IMR-90 (cell line): Measurements from ENCODE around the gene KCP. TPM values are rescaled to one million over a fixed set of nuclear protein-coding genes. Genes with fewer than 3 reads are reported as not detected.

Experiments
- ATAC-seq: fragments of 200-7000 bp; cut with Tn5 transposase; 2 replicates; pipeline ENCODE4 v1.9.1; 2020; ENCODE audit warnings: low read depth, mild to moderate bottlenecking, moderate library complexity
- BruUV-seq: library from RNA; stranded (reverse); fragments of 400-500 nt; replicated peaks from 2 replicates; lab custom pipeline; 2021; lab: Mats Ljungman, UMichigan
- CTCF ChIA-PET: fragments of 300-600 bp; formaldehyde crosslinking; extraction: SDS; loops from one replicate; lab custom pipeline; 2021; ENCODE audit warnings: antibody characterized with exemption; lab: Yijun Ruan, JAX
- POLR2A ChIA-PET: fragments of 300-600 bp; sonication (Branson Sonifier 250); formaldehyde crosslinking; loops from one replicate; lab custom pipeline; 2022; ENCODE audit warnings: antibody characterized with exemption; ENCODE audit not compliant: unreplicated experiment; lab: Charles Lee
- DNase-seq: peaks from one replicate; pipeline ENCODE4 v3.0.0; 2013
- H2AFZ ChIP-seq: replicated peaks from 2 replicates; pipeline ENCODE3; 2013; ENCODE audit warnings: low read length, mild to moderate bottlenecking; ENCODE audit not compliant: poor library complexity
- H2AK5ac ChIP-seq: 2 replicates; pipeline ENCODE4 v1.6.1; 2013; ENCODE audit warnings: low read depth, low read length, inconsistent platforms
- H2AK9ac ChIP-seq: replicated peaks from 2 replicates; pipeline ENCODE3; 2013; ENCODE audit warnings: mild to moderate bottlenecking, low read depth, low read length, moderate library complexity; ENCODE audit not compliant: poor library complexity
- H2BK120ac ChIP-seq: 2 replicates; pipeline ENCODE4 v1.6.1; 2013; ENCODE audit warnings: low read depth, low read length, inconsistent platforms
- H2BK15ac ChIP-seq: 3 replicates; pipeline ENCODE4 v1.6.1; 2013; ENCODE audit warnings: low read depth, low read length, inconsistent platforms
- H2BK20ac ChIP-seq: 2 replicates; pipeline ENCODE4 v1.6.1; 2013; ENCODE audit warnings: low read depth, mild to moderate bottlenecking, inconsistent platforms, low read length, moderate library complexity
- H2BK5ac ChIP-seq: 2 replicates; pipeline ENCODE4 v1.6.1; 2013; ENCODE audit warnings: mild to moderate bottlenecking, low read depth, low read length, inconsistent platforms; ENCODE audit not compliant: poor library complexity, severe bottlenecking
- H3K14ac ChIP-seq: replicated peaks from 2 replicates; pipeline ENCODE4 v1.6.1; 2013; ENCODE audit warnings: low read depth, low read length, inconsistent platforms
- H3K18ac ChIP-seq: 2 replicates; pipeline ENCODE4 v1.6.1; 2013; ENCODE audit warnings: low read depth, low read length, control low read depth
- H3K23ac ChIP-seq: 2 replicates; pipeline ENCODE4 v1.6.1; 2013; ENCODE audit warnings: low read depth, low read length, inconsistent platforms
- H3K27ac ChIP-seq: 2 replicates; pipeline ENCODE4 v1.5.1; 2013; ENCODE audit warnings: mild to moderate bottlenecking, control low read depth, low read length; ENCODE audit not compliant: insufficient read depth
- H3K27me3 ChIP-seq: 2 replicates; pipeline ENCODE4 v1.6.1; 2013; ENCODE audit warnings: low read length; ENCODE audit not compliant: control insufficient read depth, insufficient read depth
- H3K36me3 ChIP-seq: 2 replicates; pipeline ENCODE4 v1.6.1; 2013; ENCODE audit warnings: low read length, mixed read lengths; ENCODE audit not compliant: control insufficient read depth, insufficient read depth
- H3K4ac ChIP-seq: 2 replicates; pipeline ENCODE4 v1.6.1; 2013; ENCODE audit warnings: low read depth, low read length, inconsistent platforms
- H3K4me1 ChIP-seq: 2 replicates; pipeline ENCODE4 v1.6.1; 2013; ENCODE audit warnings: low read length, mixed read lengths; ENCODE audit not compliant: control insufficient read depth, insufficient read depth
- H3K4me2 ChIP-seq: 2 replicates; pipeline ENCODE4 v1.6.1; 2013; ENCODE audit warnings: low read depth, mild to moderate bottlenecking, control low read depth, low read length, moderate library complexity
- H3K4me3 ChIP-seq: 2 replicates; pipeline ENCODE4 v1.5.1; 2013; ENCODE audit warnings: low read depth, mild to moderate bottlenecking, control low read depth, low read length, moderate library complexity; ENCODE audit not compliant: insufficient read depth
- H3K56ac ChIP-seq: 2 replicates; pipeline ENCODE4 v1.6.1; 2013; ENCODE audit warnings: low read length, inconsistent platforms; ENCODE audit not compliant: insufficient read depth; ENCODE audit errors: extremely low read depth
- H3K79me1 ChIP-seq, 2 experiments: 2 replicates each; pipeline ENCODE4 v1.6.1; 2013; ENCODE audit warnings: low read length in 2 of 2, inconsistent platforms in 1 of 2, low read depth in 1 of 2
- H3K9ac ChIP-seq: 2 replicates; pipeline ENCODE4 v1.6.1; 2013; ENCODE audit warnings: low read depth, low read length, control low read depth
- H3K9me1 ChIP-seq: 2 replicates; pipeline ENCODE4 v1.6.1; 2013; ENCODE audit warnings: low read length, inconsistent platforms; ENCODE audit not compliant: insufficient read depth
- H3K9me3 ChIP-seq: 2 replicates; pipeline ENCODE4 v1.6.1; 2013; ENCODE audit warnings: low read length; ENCODE audit not compliant: control insufficient read depth, insufficient read depth
- H4K20me1 ChIP-seq: 2 replicates; pipeline ENCODE4 v1.6.1; 2013; ENCODE audit warnings: low read length, inconsistent platforms; ENCODE audit not compliant: insufficient read depth
- H4K5ac ChIP-seq: 2 replicates; pipeline ENCODE4 v1.6.1; 2013; ENCODE audit warnings: mild to moderate bottlenecking, low read depth, low read length, control low read depth
- H4K8ac ChIP-seq, 2 experiments: 2 replicates each; pipeline ENCODE4 v1.6.1; 2013; ENCODE audit warnings: low read depth in 2 of 2, low read length in 2 of 2, control low read depth in 1 of 2, inconsistent platforms in 1 of 2
- H4K91ac ChIP-seq: 2 replicates; pipeline ENCODE4 v1.6.1; 2013; ENCODE audit warnings: low read depth, low read length, inconsistent platforms; ENCODE audit not compliant: insufficient read depth
- BHLHE40 ChIP-seq: fragments of 150-350 bp; IDR thresholded peaks from 2 replicates; pipeline ENCODE4 v1.6.1; 2016; ENCODE audit warnings: mild to moderate bottlenecking, low read depth, low read length
- CHD1 ChIP-seq: IDR thresholded peaks from 2 replicates; pipeline ENCODE4 v1.6.1; 2012; ENCODE audit warnings: low read depth, low read length, improper control_type of control experiment
- FOS ChIP-seq: fragments of 150-350 bp; IDR thresholded peaks from 2 replicates; pipeline ENCODE4 v1.6.1; 2016; ENCODE audit warnings: low read depth, low read length
- MAZ ChIP-seq: IDR thresholded peaks from 2 replicates; pipeline ENCODE4 v1.6.1; 2012; ENCODE audit warnings: low read depth, mild to moderate bottlenecking, low read length, improper control_type of control experiment, moderate library complexity, borderline replicate concordance
- MXI1 ChIP-seq: IDR thresholded peaks from 2 replicates; pipeline ENCODE4 v1.6.1; 2012; ENCODE audit warnings: low read depth, mild to moderate bottlenecking, low read length, moderate library complexity, borderline replicate concordance
- NFE2L2 ChIP-seq: fragments of 150-350 bp; IDR thresholded peaks from 2 replicates; pipeline ENCODE4 v1.6.1; 2016; ENCODE audit warnings: low read depth, mild to moderate bottlenecking, low read length
- POLR2A ChIP-seq: IDR thresholded peaks from 2 replicates; pipeline ENCODE4 v1.6.1; 2012; ENCODE audit warnings: mild to moderate bottlenecking, low read depth, low read length
- RAD21 ChIP-seq: IDR thresholded peaks from 2 replicates; pipeline ENCODE4 v1.6.1; 2012; ENCODE audit warnings: low read length, improper control_type of control experiment
- RCOR1 ChIP-seq: IDR thresholded peaks from 2 replicates; pipeline ENCODE4 v1.6.1; 2012; ENCODE audit warnings: mild to moderate bottlenecking, low read length, improper control_type of control experiment; ENCODE audit not compliant: insufficient replicate concordance
- RFX5 ChIP-seq: IDR thresholded peaks from 2 replicates; pipeline ENCODE4 v1.8.0; 2012; ENCODE audit warnings: low read depth, mild to moderate bottlenecking, low read length, moderate library complexity
- SMC3 ChIP-seq: fragments of 150-350 bp; IDR thresholded peaks from 2 replicates; pipeline ENCODE4 v1.6.1; 2016; ENCODE audit warnings: low read depth, mild to moderate bottlenecking, antibody characterized with exemption, low read length, moderate library complexity
- WGBS, 2 experiments: methylation state at CpG; one replicate each; pipeline versions ENCODE4 v1.1.5 to v1.1.7; 2013; ENCODE audit warnings: missing lambda C conversion rate in 2 of 2; ENCODE audit not compliant: insufficient read length in 1 of 2; ENCODE audit errors: extremely low coverage in 2 of 2; 5-methylcytosine and 5-hydroxymethylcytosine counted together
- dilution Hi-C: fragments of 300-500 bp; cut with HindIII; formaldehyde crosslinking; loops from one replicate; pipeline ENCODE4 v1.14.3; 2018; ENCODE audit warnings: low sequenced_read_pairs; ENCODE audit not compliant: unreplicated experiment
- in situ Hi-C: fragments of 300-500 bp; cut with MboI; formaldehyde crosslinking; loops from 3 replicates; pipeline ENCODE4 v1.14.3; 2019; ENCODE audit warnings: low sequenced_read_pairs, inconsistent platforms, mixed read lengths
- intact Hi-C: fragments of 100-400 bp; cut with micrococcal nuclease; formaldehyde crosslinking; loops from 2 replicates; pipeline ENCODE4 v1.10.0; 2022
- polyA plus RNA-seq, 3 experiments: library from polyadenylated mRNA; depleted of rRNA; stranded (reverse); fragments of >200 nt; gene quantifications; 2 replicates each; pipeline ENCODE4 v1.2.3, GENCODE V29; 2012; ENCODE audit warnings: low replicate concordance in 1 of 3
- total RNA-seq: library from RNA; depleted of rRNA; stranded (reverse); fragments of >200 nt; gene quantifications from 2 replicates; pipeline ENCODE4 v1.2.3, GENCODE V29; 2012
- TF ChIP-seq, protein P1 (sequence below): fragments of 150-350 bp; IDR thresholded peaks from 2 replicates; pipeline ENCODE4 v1.6.1; 2017; ENCODE audit warnings: mild to moderate bottlenecking, antibody characterized with exemption, low read length, low read depth
- TF ChIP-seq, protein P2 (sequence below): conservative IDR thresholded peaks from 2 replicates; pipeline ENCODE4 v1.5.1; 2012; ENCODE audit warnings: mild to moderate bottlenecking, low read depth, low read length, improper control_type of control experiment

Gene KCP
- total and polyA plus RNA-seq, 2 of the 4 experiments (the other 2 are of a cell fraction) = 0.03 TPM; not detected in 1

DNA sequence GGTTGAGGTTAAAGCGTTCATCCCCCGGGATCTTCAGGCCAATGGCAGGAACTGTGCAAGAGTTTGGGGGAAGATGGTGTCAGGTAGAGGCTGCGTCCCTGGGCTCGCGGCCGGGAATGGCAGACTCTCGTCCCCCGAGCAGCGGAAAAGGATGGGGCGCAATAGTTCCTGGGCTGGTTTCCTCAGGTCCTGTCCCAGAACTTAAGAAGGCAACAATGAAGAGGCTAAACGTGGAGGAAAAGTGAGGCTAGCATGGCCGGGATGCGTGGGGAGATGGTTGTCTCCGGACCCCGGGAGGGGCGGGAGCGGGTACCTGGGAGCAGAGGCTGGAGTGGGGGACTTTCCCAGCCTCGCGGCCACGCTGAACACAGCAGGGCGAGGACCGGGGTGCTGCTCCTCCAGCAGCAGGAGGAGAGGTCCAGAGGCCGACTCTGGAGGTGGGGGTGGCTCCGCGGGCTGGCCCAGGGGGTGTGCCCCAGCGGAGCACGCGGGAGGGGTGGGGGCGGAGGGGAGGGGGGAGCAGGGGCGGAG lies 28.1 kb upstream of the KCP start (continued):
- TF ChIP-seq, protein P1, sequence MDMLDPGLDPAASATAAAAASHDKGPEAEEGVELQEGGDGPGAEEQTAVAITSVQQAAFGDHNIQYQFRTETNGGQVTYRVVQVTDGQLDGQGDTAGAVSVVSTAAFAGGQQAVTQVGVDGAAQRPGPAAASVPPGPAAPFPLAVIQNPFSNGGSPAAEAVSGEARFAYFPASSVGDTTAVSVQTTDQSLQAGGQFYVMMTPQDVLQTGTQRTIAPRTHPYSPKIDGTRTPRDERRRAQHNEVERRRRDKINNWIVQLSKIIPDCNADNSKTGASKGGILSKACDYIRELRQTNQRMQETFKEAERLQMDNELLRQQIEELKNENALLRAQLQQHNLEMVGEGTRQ = no peak
- no peak for TF ChIP-seq CHD1

DNA sequence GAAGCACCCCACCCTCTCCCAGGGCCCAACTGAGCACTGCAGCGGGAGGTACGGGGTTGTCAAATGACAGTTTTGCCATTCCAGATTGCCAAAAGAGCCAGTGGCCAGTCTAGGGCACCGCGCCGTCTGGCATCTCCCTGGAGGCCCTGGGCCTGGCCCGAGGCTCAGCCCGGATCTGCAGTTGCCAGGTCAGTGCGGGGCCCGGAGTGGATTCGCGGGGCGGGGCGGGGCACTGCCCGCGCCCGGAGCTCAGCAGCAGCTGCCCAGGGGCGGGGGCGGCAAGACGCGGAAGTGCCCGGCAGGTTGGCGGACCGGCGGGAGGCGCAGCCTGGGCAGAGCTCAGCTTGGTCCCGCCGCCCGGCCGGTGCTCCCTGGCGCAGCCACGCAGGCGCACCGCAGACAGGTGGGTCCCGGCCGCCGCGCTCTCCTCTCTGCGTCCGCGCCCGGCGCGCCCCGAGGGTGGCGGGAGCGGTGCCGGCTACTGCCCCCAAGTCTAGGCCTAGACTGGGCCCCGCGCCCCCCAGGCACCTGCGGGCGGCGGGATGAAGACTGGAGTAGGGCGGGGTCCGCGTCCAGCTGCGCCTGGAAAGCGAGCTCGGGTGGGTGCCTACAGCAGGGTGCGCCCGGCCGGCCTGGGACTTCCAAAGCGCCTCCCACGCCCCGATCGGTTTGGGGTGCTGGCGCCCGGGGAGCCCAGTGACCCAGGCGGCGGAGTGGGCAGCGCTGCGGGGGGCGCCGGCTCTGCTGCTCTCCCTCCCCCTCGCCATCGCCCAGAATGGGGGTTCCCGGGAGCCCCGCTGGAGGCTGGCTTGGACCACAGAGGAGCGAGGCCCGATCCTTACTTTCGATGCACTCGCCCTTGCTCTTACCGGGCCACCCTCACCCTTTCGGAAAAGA lies 27.4 kb upstream of the KCP start, which contains the start of gene IRF5:
Gene IRF5, plus strand, starts transcription at position 281 of the 897 bp plus-strand sequence. CDS start 4,155 bp downstream, outside the sequence.
- no peak within 1 kb of the TSS for H4K5ac ChIP-seq
- dilution Hi-C loops = no loop called here
- H3K9me3 ChIP-seq = no peaks in the 10 kb centered on the region
- no peak within 1 kb of the TSS for H3K9ac ChIP-seq
- peak within 1 kb of the TSS; percentile 21 for H3K4me3 ChIP-seq
- peaks cover 82% of the 10 kb centered on the region for H3K27me3 ChIP-seq
- no peak within 1 kb of the TSS for H2AK5ac ChIP-seq
- peak within 1 kb of the TSS; percentile 75 for H3K4me2 ChIP-seq
- no peaks in the 10 kb centered on the region; the same call in 1 of the 2 replicates for H4K20me1 ChIP-seq
- H2BK120ac ChIP-seq = no peak within 1 kb of the TSS
- no peak within 1 kb of the TSS for H4K8ac ChIP-seq
- peak; percentile 43 for ATAC-seq
- H2AFZ ChIP-seq = peak within 1 kb of the TSS; percentile 70
- H3K36me3 ChIP-seq = no peaks in the 10 kb centered on the region
- H3K56ac ChIP-seq = no peak within 1 kb of the TSS
- WGBS, 2 experiments = 2% methylated on average over 11 of the region's 83 CpGs; no CpG with 5 or more reads in 1 of the 2 experiments
- TF ChIP-seq RCOR1 (no peak), MXI1 (no peak), RAD21 (no peak), FOS (no peak), SMC3 (no peak), NFE2L2 (no peak), MAZ (no peak), BHLHE40 (no peak), POLR2A (no peak), CHD1 (no peak), RFX5 (no peak)
- TF ChIP-seq, protein P2, sequence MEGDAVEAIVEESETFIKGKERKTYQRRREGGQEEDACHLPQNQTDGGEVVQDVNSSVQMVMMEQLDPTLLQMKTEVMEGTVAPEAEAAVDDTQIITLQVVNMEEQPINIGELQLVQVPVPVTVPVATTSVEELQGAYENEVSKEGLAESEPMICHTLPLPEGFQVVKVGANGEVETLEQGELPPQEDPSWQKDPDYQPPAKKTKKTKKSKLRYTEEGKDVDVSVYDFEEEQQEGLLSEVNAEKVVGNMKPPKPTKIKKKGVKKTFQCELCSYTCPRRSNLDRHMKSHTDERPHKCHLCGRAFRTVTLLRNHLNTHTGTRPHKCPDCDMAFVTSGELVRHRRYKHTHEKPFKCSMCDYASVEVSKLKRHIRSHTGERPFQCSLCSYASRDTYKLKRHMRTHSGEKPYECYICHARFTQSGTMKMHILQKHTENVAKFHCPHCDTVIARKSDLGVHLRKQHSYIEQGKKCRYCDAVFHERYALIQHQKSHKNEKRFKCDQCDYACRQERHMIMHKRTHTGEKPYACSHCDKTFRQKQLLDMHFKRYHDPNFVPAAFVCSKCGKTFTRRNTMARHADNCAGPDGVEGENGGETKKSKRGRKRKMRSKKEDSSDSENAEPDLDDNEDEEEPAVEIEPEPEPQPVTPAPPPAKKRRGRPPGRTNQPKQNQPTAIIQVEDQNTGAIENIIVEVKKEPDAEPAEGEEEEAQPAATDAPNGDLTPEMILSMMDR = no peak
- H2BK20ac ChIP-seq = no peak within 1 kb of the TSS
- BruUV-seq = no TSS peak
- no peak within 1 kb of the TSS for H3K14ac ChIP-seq
- no peak within 1 kb of the TSS for H3K27ac ChIP-seq
- H2BK15ac ChIP-seq = no peak within 1 kb of the TSS
- H3K4ac ChIP-seq = no peak within 1 kb of the TSS
- no peak for DNase-seq
- H2AK9ac ChIP-seq = peak within 1 kb of the TSS; percentile 28
- ChIA-PET POLR2A (no interaction called here), CTCF (no interaction called here)
- H3K23ac ChIP-seq = no peak within 1 kb of the TSS
- H3K9me1 ChIP-seq = no peaks in the 10 kb centered on the region
- H4K91ac ChIP-seq = no peak within 1 kb of the TSS
- in situ Hi-C loops = no loop called here
- H3K18ac ChIP-seq = no peak within 1 kb of the TSS
- no peak within 1 kb of the TSS for H2BK5ac ChIP-seq
- intact Hi-C loops = no loop called here
- H3K4me1 ChIP-seq = no peaks in the 10 kb centered on the region; the same call in 1 of the 2 replicates
- H3K79me1 ChIP-seq = no peaks in the 10 kb centered on the region
